ENCODE measurements around the gene ARAP2. TPM values are rescaled to one million over a fixed set of nuclear protein-coding genes. Genes with fewer than 3 reads are reported as not detected.

The ARAP2 gene
- total RNA-seq, 2 experiments from 2014 or later = 52.9 to 76.1 TPM

DNA sequence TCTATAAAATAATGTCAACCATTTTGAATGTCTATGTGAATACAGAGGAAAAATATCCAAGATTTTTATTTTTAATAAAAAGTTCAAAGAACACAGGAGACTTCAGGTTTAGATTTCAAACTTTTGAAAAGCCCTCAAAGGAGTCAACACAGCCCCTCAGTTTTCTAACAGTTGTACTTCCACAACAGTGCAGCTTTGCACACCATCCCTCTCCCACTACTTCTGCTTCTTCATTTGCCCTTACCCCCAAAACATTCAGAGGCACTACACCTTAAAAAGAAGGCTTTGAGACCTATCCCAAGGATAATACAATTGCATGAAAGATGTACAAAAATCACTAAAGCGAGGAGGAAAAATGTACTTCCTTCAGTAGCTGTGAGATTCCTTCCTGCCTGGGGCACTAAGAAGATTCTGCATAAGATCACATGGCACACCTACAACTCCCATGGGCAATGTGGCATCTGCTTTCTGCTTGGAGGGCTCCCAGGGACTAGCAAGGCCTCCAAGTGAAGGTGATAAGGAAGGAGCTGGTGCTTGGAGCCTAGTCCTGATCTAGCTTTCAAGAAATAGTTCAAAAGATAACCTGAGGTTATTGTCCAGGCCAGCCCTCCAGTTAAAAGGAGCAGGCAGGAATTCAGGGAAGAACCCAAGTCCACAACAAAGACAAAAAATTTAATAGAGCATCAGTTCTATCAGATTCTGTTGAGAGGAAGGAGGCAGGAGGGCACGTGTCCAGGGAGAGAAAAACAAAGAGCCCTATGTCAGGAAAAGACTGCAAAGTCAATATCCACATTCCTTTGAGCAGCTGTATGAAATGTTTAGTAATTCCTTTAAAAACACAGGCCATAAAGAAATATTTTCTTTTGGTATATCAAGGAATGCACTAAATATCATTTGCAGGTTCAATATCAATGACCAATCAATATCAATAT, 19.1 kb downstream of the ARAP2 start:
- ATAC-seq = no peak
- CTCF ChIA-PET = no interaction called here
- H3K4me3 Mint-ChIP-seq = peak overlapping the region; percentile 4
- no peak for DNase-seq
- H3K9me3 Mint-ChIP-seq (ENCODE audit: low read depth) = no peaks in the 10 kb centered on the region
- no peak overlapping the region for H3K27ac Mint-ChIP-seq
- no peaks in the 10 kb centered on the region for H3K27me3 Mint-ChIP-seq
- H3K36me3 Mint-ChIP-seq = peaks cover 41% of the 10 kb centered on the region
- H3K4me1 Mint-ChIP-seq = peaks cover 49% of the 10 kb centered on the region

DNA sequence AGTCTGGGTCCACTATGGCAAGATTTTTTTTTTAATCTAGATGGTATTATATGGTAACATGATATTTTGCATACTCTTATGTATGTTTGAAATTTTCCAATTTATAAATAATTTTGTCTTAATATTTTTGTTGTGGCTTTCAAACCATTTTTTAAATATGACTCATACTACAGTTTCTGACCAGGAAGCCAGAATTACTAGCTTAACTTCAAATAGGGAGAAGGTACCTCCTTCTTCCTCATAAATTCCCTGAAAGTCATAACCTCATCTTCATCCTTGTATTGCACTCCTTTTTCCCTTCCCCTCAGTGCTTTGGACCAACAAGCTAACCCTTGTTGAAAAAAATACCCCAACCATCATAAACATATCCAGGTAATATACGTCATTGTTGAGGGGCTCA, 21.6 kb downstream of the ARAP2 start:
- CTCF ChIA-PET = interaction anchor here (0.9 kb wide), 2 partner anchors 13 to 20 kb away, joined by 3 read pairs; no protein-coding TSS in a partner anchor
- no peak for ATAC-seq
- peaks cover 39% of the 10 kb centered on the region for H3K36me3 Mint-ChIP-seq
- peak overlapping the region; percentile 10 for H3K4me3 Mint-ChIP-seq
- no peaks in the 10 kb centered on the region for H3K9me3 Mint-ChIP-seq (ENCODE audit: low read depth)
- DNase-seq = no peak
- peak overlapping the region; percentile 53 for H3K27ac Mint-ChIP-seq
- H3K27me3 Mint-ChIP-seq = no peaks in the 10 kb centered on the region
- peaks cover 59% of the 10 kb centered on the region for H3K4me1 Mint-ChIP-seq

DNA sequence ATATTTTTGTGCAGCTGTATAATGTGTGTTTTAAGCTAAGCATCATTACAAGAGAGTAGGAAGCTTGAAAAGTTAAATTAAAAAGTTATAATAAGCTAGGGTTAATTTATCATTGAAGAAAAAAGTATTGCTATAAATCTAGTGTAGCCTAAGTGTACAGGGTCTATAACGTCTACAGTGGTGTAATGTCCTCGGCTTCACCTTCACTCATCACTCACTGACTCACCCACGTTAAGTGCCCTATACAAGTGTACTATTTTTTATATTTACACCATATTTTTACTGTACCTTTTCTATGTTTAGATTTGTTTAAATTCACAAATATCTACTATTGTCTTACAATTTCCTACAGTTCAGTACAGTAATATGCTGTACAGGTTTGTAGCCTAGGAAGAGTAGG, 23.5 kb downstream of the ARAP2 start:
- DNase-seq (no peak), ATAC-seq (no peak)
- Mint-ChIP-seq H3K27ac (no peak overlapping the region), H3K27me3 (no peaks in the 10 kb centered on the region), H3K4me3 (no peak overlapping the region), H3K4me1 (peaks cover 53% of the 10 kb centered on the region), H3K9me3 (ENCODE audit: low read depth) (no peaks in the 10 kb centered on the region), H3K36me3 (peaks cover 31% of the 10 kb centered on the region)
- CTCF ChIA-PET = interaction anchor here (0.7 kb wide), 1 partner anchor 9 kb away, joined by 3 read pairs; no protein-coding TSS in a partner anchor

DNA sequence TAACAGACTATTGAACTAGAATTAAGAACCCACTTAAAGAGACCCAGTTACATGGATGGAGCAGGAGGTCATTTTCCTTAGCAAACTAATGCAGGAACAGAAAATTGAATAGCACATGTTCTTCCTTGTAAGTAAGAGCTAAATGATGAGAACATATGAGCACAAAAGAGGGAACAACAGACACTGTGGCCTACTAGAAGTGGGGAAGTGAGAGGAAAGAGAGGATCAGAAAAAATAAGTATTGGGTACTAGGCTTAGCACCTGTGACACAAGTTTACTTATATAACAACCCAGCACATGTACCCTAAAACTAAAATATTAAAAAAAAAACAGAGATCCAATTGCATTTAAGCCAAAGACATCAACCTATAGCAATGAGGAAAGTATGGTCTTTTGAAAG, 26.2 kb downstream of the ARAP2 start:
- Mint-ChIP-seq H3K4me1 (peaks cover 48% of the 10 kb centered on the region), H3K9me3 (ENCODE audit: low read depth) (no peaks in the 10 kb centered on the region), H3K4me3 (no peak overlapping the region), H3K27me3 (no peaks in the 10 kb centered on the region), H3K36me3 (peaks cover 36% of the 10 kb centered on the region), H3K27ac (peak overlapping the region; percentile 62)
- CTCF ChIA-PET = interaction anchor here (1.1 kb wide), 1 partner anchor 26 kb away, joined by 3 read pairs; the partner anchor contains the start of gene ARAP2
- no peak for DNase-seq
- no peak for ATAC-seq

DNA sequence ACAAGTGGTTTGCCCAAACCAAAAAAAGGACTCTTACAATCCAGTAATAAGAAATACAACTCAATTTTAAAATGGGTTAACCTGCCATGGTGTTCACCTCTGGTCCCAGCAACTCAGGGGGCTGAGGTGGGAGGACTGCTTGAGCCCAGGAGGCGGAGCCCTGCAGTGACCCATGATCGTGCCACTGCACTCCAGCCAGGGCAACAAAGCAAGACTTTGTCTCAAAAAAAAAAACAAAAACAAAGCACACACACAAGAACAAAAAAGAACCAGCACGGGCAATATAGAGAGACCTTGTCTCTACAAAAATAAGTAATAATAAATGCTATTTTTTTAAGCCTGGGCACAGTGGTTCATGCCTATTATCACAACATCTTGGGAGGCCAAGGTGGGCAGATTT, 28.7 kb downstream of the ARAP2 start:
- Mint-ChIP-seq H3K9me3 (ENCODE audit: low read depth) (no peaks in the 10 kb centered on the region), H3K27ac (no peak overlapping the region), H3K4me1 (peaks cover 43% of the 10 kb centered on the region), H3K27me3 (no peaks in the 10 kb centered on the region), H3K36me3 (peaks cover 45% of the 10 kb centered on the region), H3K4me3 (no peak overlapping the region)
- ATAC-seq (no peak), DNase-seq (no peak)
- CTCF ChIA-PET = interaction anchor here (1.2 to 1.9 kb wide), 2 partner anchors 8 to 29 kb away, joined by 4 to 6 read pairs; partner anchors contain the start of gene ARAP2

- ATAC-seq (no peak), DNase-seq (no peak)
- CTCF ChIA-PET = interaction anchor here (1.4 to 1.9 kb wide), 3 partner anchors 13 to 23 kb away, joined by 4 to 6 read pairs (median 5); no protein-coding TSS in a partner anchor
- H3K27me3 Mint-ChIP-seq = no peaks in the 10 kb centered on the region
- H3K36me3 Mint-ChIP-seq = peaks cover 48% of the 10 kb centered on the region
- peaks cover 48% of the 10 kb centered on the region for H3K4me1 Mint-ChIP-seq
- no peaks in the 10 kb centered on the region for H3K9me3 Mint-ChIP-seq (ENCODE audit: low read depth)
- H3K4me3 Mint-ChIP-seq = no peak overlapping the region
- H3K27ac Mint-ChIP-seq = no peak overlapping the region
These were observed 29.4 kb downstream of the ARAP2 start for GRCh38 chr4:36214735-36215485.

GRCh38 chr4:36213977-36214376, 30.3 kb downstream of the ARAP2 start:
- Mint-ChIP-seq H3K4me3 (no peak overlapping the region), H3K9me3 (ENCODE audit: low read depth) (no peaks in the 10 kb centered on the region), H3K27me3 (no peaks in the 10 kb centered on the region), H3K4me1 (peaks cover 52% of the 10 kb centered on the region), H3K27ac (no peak overlapping the region), H3K36me3 (peaks cover 48% of the 10 kb centered on the region)
- DNase-seq (no peak), ATAC-seq (no peak)
- CTCF ChIA-PET = interaction anchor here (0.8 to 1.9 kb wide), 5 partner anchors 14 to 22 kb away, joined by 3 to 6 read pairs (median 4); no protein-coding TSS in a partner anchor

GRCh38 chr4:36211084-36211483, 33.2 kb downstream of the ARAP2 start:
- peaks cover 60% of the 10 kb centered on the region for H3K36me3 Mint-ChIP-seq
- no peaks in the 10 kb centered on the region for H3K27me3 Mint-ChIP-seq
- ATAC-seq (no peak), DNase-seq (no peak)
- CTCF ChIA-PET = interaction anchor here (1.2 kb wide), 1 partner anchor 10 kb away, joined by 3 read pairs; no protein-coding TSS in a partner anchor
- peak overlapping the region; percentile 3 for H3K27ac Mint-ChIP-seq
- no peak overlapping the region for H3K4me3 Mint-ChIP-seq
- no peaks in the 10 kb centered on the region for H3K9me3 Mint-ChIP-seq (ENCODE audit: low read depth)
- peaks cover 59% of the 10 kb centered on the region for H3K4me1 Mint-ChIP-seq

DNA sequence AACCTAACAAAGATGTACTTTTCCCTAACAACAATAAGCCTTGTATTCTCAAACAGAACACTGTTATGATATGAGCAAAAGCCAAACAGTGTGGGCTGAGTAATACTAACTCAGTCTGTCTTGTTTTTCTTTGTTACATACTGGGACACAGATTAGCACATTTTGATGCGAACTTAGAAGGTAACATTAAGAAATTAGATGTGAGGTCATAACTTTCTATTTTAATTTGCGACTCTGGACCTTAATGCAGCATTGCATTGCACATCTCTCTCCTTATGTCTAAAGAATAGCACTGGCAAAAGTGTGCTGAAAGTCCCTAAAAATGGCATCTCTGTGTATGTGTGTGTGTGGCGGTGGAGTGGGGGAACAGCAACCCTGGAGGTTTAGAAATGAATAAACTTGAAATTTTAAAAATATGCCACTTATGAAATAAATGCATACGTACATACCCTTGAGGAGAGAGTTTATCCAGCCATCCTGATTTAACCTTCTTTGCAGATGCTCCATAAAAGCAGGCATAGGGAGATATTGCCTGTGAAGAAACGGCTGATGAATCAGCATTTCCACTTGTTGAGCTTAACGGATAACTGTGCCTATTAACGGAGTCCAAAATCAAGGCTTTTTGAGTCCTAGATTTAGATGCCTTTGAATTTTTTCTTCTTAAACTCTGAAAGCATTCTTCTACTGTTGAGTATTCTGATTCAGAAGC, 34.2 kb downstream of the ARAP2 start:
- peak; percentile 56 for ATAC-seq
- H3K36me3 Mint-ChIP-seq = peaks cover 60% of the 10 kb centered on the region

DNA sequence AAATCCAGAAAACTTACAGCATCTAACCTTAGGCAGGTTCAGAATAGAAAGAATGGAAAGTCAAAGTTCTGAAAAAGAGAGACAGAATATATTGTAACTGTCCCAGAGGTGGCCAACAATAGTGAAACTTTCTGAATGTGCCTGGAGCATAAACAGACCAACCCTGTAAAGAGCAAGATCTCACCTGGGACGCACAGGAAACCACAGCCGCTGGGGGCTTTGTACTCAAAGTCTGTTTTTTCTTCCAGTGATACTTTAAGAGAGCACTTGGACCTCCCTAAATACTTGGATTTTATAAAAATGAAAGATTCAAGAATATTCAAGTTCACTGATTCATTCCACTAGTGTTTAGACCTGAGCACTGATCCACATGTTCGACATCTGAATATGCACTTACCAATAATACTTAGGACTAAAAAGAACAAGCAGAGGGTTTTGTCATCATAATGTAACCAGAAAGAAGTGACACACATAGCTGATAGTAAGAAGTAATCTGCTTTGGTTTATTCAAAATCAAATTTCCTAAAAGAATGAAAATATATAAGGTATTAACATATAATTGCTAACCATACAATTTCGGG, 35.3 kb downstream of the ARAP2 start:
- H3K27me3 Mint-ChIP-seq = no peaks in the 10 kb centered on the region
- CTCF ChIA-PET = no interaction called here
- DNase-seq = peak; percentile 78
- no peaks in the 10 kb centered on the region for H3K9me3 Mint-ChIP-seq (ENCODE audit: low read depth)
- H3K4me1 Mint-ChIP-seq = peaks cover 56% of the 10 kb centered on the region
- ATAC-seq = peak; percentile 88
- H3K36me3 Mint-ChIP-seq = peaks cover 62% of the 10 kb centered on the region
- peak overlapping the region; percentile 85 for H3K27ac Mint-ChIP-seq
- peak overlapping the region; percentile 49 for H3K4me3 Mint-ChIP-seq

More for the DNA sequence above, 34.2 kb downstream of the ARAP2 start:
- DNase-seq = no peak
- Mint-ChIP-seq H3K27ac (peak overlapping the region; percentile 77), H3K4me1 (peaks cover 61% of the 10 kb centered on the region), H3K4me3 (peak overlapping the region; percentile 34), H3K27me3 (no peaks in the 10 kb centered on the region), H3K9me3 (ENCODE audit: low read depth) (no peaks in the 10 kb centered on the region)
- CTCF ChIA-PET = interaction anchor here (1.0 kb wide), 1 partner anchor 34 kb away, joined by 4 read pairs; the partner anchor contains the start of gene ARAP2

DNA sequence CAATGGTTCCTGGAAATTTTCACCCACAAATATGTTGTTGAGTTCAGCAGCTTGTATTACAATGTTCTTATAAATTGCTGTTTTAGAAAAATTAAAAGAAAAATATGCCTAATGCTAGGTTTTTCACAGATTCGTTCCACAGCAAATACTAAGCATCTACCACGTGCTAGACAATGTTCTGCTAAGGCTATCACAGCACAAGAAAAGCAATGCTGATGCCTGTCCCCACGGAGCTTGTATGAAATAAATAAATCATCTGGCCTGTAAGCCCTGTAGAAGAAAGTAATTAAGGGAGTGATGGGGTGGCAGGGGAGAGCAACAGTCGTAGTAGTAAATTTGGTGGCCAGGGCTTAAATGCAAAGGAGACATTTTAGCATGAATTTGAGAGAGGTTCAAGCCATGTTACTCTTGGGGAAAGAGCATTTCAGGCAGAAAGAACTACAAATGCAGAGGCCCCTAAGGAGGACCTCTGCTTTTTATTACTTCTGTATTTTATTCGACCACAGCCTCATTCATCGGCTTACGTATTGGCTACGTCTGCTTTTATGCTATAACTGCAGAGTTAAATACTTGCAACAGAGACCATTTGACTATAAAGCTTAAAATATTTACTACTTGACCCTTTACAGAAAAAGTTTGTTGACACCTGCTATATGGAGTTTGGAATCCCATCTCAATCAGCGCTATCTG, 36.3 kb downstream of the ARAP2 start:
- no peaks in the 10 kb centered on the region for H3K27me3 Mint-ChIP-seq
- H3K9me3 Mint-ChIP-seq (ENCODE audit: low read depth) = no peaks in the 10 kb centered on the region
- H3K4me1 Mint-ChIP-seq = peaks cover 57% of the 10 kb centered on the region
- peaks cover 64% of the 10 kb centered on the region for H3K36me3 Mint-ChIP-seq
- DNase-seq (no peak), ATAC-seq (no peak)
- H3K27ac Mint-ChIP-seq = peak overlapping the region; percentile 85
- CTCF ChIA-PET = interaction anchor here (1.4 kb wide), 1 partner anchor 9 kb away, joined by 6 read pairs; no protein-coding TSS in a partner anchor
- peak overlapping the region; percentile 31 for H3K4me3 Mint-ChIP-seq

GRCh38 chr4:36207367-36207766, 36.9 kb downstream of the ARAP2 start:
- H3K9me3 Mint-ChIP-seq (ENCODE audit: low read depth) = no peaks in the 10 kb centered on the region
- ATAC-seq = no peak
- H3K4me3 Mint-ChIP-seq = no peak overlapping the region
- CTCF ChIA-PET = interaction anchor here (1.4 kb wide), 1 partner anchor 9 kb away, joined by 6 read pairs; no protein-coding TSS in a partner anchor
- H3K27me3 Mint-ChIP-seq = no peaks in the 10 kb centered on the region
- peaks cover 61% of the 10 kb centered on the region for H3K4me1 Mint-ChIP-seq
- H3K36me3 Mint-ChIP-seq = peaks cover 63% of the 10 kb centered on the region
- peak overlapping the region; percentile 62 for H3K27ac Mint-ChIP-seq
- DNase-seq = no peak

All from activated CD8-positive, alpha-beta memory T cell treated with anti-CD3 and anti-CD28 coated beads, Interleukin-2, amount 10 ng/mL, durations not matched to agents 7 days and 5 days (primary cell).